ENCODE results near the gene EHHADH.
"Not testable (repeated sequence)": the region's sequence is repeated elsewhere in the genome, so short reads cannot be mapped to it uniquely, and the experiment has no call there.

The EHHADH gene

GRCh38 chr3:185233328-185233727, 20.5 kb downstream of the EHHADH start:
- Histone ChIP-seq H2BK120ac (ENCODE audit: insufficient read depth, low read length, poor library complexity) (no peak overlapping the region), H3K4me3 (ENCODE audit: low read depth, low read length) (no peak overlapping the region), H3K4ac (ENCODE audit: low read depth, low read length) (no peak overlapping the region), H3K14ac (ENCODE audit: low read length) (no peak overlapping the region), H3K27ac (ENCODE audit: low read depth, low read length) (no peak overlapping the region), H4K8ac (ENCODE audit: low read depth, low read length) (no peak overlapping the region), H4K91ac (ENCODE audit: low read depth, low read length) (no peak overlapping the region), H3K23ac (ENCODE audit: low read length) (no peak overlapping the region), H3K27me3 (ENCODE audit: insufficient read depth, low read length) (no peaks in the 10 kb centered on the region), H3K4me1 (ENCODE audit: control insufficient read depth in 1 of 2, insufficient read depth in 2 of 2, low read length in 2 of 2) (no peaks in the 10 kb centered on the region), H3K9ac (ENCODE audit: low read length) (no peak overlapping the region), H2AK5ac (ENCODE audit: low read length) (no peak overlapping the region), H3K36me3 (ENCODE audit: control insufficient read depth in 1 of 2, insufficient read depth in 2 of 2, low read length in 2 of 2) (no peaks in the 10 kb centered on the region), H3K79me1 (ENCODE audit: low read length) (no peaks in the 10 kb centered on the region), H4K12ac (ENCODE audit: low read depth, low read length) (no peak overlapping the region), H3K4me2 (ENCODE audit: low read length) (no peak overlapping the region), H3K79me2 (ENCODE audit: control insufficient read depth, insufficient read depth, low read length, poor library complexity) (no peaks in the 10 kb centered on the region), H2BK12ac (ENCODE audit: low read length) (no peak overlapping the region), H2AFZ (ENCODE audit: insufficient read depth, low read length, poor library complexity) (no peak overlapping the region), H3K18ac (ENCODE audit: low read length) (no peak overlapping the region), H3K9me3 (ENCODE audit: insufficient read depth, low read depth, low read length) (no peaks in the 10 kb centered on the region), H2BK5ac (ENCODE audit: low read depth, low read length, poor library complexity) (no peak overlapping the region)
- WGBS (ENCODE audit: extremely low coverage, insufficient coverage, insufficient read length), result no CpG with 5 or more reads among the region's 2 CpGs
- no peak for DNase-seq

GRCh38 chr3:185226526-185226925, 27.3 kb downstream of the EHHADH start:
- not testable (repeated sequence) for H3K18ac ChIP-seq (ENCODE audit: low read length)

GRCh38 chr3:185225523-185225922, 28.3 kb downstream of the EHHADH start:
- Histone ChIP-seq H3K4me1 (ENCODE audit: control insufficient read depth in 1 of 2, insufficient read depth in 2 of 2, low read length in 2 of 2) (no peaks in the 10 kb centered on the region), H3K4me3 (ENCODE audit: low read depth, low read length) (no peak overlapping the region), H2AK5ac (ENCODE audit: low read length) (no peak overlapping the region), H3K18ac (ENCODE audit: low read length) (no peak overlapping the region), H3K27ac (ENCODE audit: low read depth, low read length) (no peak overlapping the region), H2AFZ (ENCODE audit: insufficient read depth, low read length, poor library complexity) (no peak overlapping the region), H3K9me3 (ENCODE audit: insufficient read depth, low read depth, low read length) (no peaks in the 10 kb centered on the region), H3K27me3 (ENCODE audit: insufficient read depth, low read length) (no peaks in the 10 kb centered on the region), H2BK5ac (ENCODE audit: low read depth, low read length, poor library complexity) (no peak overlapping the region), H3K14ac (ENCODE audit: low read length) (no peak overlapping the region), H3K4me2 (ENCODE audit: low read length) (no peak overlapping the region), H2BK120ac (ENCODE audit: insufficient read depth, low read length, poor library complexity) (no peak overlapping the region), H2BK12ac (ENCODE audit: low read length) (no peak overlapping the region), H3K9ac (ENCODE audit: low read length) (no peak overlapping the region), H3K4ac (ENCODE audit: low read depth, low read length) (no peak overlapping the region), H4K8ac (ENCODE audit: low read depth, low read length) (no peak overlapping the region), H4K12ac (ENCODE audit: low read depth, low read length) (no peak overlapping the region), H4K91ac (ENCODE audit: low read depth, low read length) (no peak overlapping the region), H3K79me2 (ENCODE audit: control insufficient read depth, insufficient read depth, low read length, poor library complexity) (no peaks in the 10 kb centered on the region), H3K36me3 (ENCODE audit: control insufficient read depth in 1 of 2, insufficient read depth in 2 of 2, low read length in 2 of 2) (no peaks in the 10 kb centered on the region), H3K23ac (ENCODE audit: low read length) (no peak overlapping the region), H3K79me1 (ENCODE audit: low read length) (no peaks in the 10 kb centered on the region)
- peak; percentile 8 to 75 for DNase-seq

More at GRCh38 chr3:185226526-185226925, 27.3 kb downstream of the EHHADH start:
- not testable (repeated sequence) for H4K91ac ChIP-seq (ENCODE audit: low read depth, low read length); H3K4me3 ChIP-seq (ENCODE audit: low read depth, low read length); H3K79me2 ChIP-seq (ENCODE audit: control insufficient read depth, insufficient read depth, low read length, poor library complexity); H3K27me3 ChIP-seq (ENCODE audit: insufficient read depth, low read length); H4K8ac ChIP-seq (ENCODE audit: low read depth, low read length); H3K4me1 ChIP-seq (ENCODE audit: control insufficient read depth in 1 of 2, insufficient read depth in 2 of 2, low read length in 2 of 2); H2AK5ac ChIP-seq (ENCODE audit: low read length); DNase-seq; H3K9ac ChIP-seq (ENCODE audit: low read length); H3K9me3 ChIP-seq (ENCODE audit: insufficient read depth, low read depth, low read length); H2BK12ac ChIP-seq (ENCODE audit: low read length); H3K23ac ChIP-seq (ENCODE audit: low read length); H3K14ac ChIP-seq (ENCODE audit: low read length); H3K36me3 ChIP-seq (ENCODE audit: control insufficient read depth in 1 of 2, insufficient read depth in 2 of 2, low read length in 2 of 2); H3K79me1 ChIP-seq (ENCODE audit: low read length); H4K12ac ChIP-seq (ENCODE audit: low read depth, low read length); H3K4ac ChIP-seq (ENCODE audit: low read depth, low read length); H2AFZ ChIP-seq (ENCODE audit: insufficient read depth, low read length, poor library complexity); H2BK120ac ChIP-seq (ENCODE audit: insufficient read depth, low read length, poor library complexity); H3K4me2 ChIP-seq (ENCODE audit: low read length); H3K27ac ChIP-seq (ENCODE audit: low read depth, low read length); H2BK5ac ChIP-seq (ENCODE audit: low read depth, low read length, poor library complexity)
- no CpG with 5 or more reads among the region's 1 CpG for WGBS (ENCODE audit: extremely low coverage, insufficient coverage, insufficient read length)

- H2AFZ ChIP-seq (ENCODE audit: insufficient read depth, low read length, poor library complexity), result no peak overlapping the region
- H3K36me3 ChIP-seq (ENCODE audit: control insufficient read depth in 1 of 2, insufficient read depth in 2 of 2, low read length in 2 of 2), result no peaks in the 10 kb centered on the region
- H2BK120ac ChIP-seq (ENCODE audit: insufficient read depth, low read length, poor library complexity), result no peak overlapping the region
- H2BK12ac ChIP-seq (ENCODE audit: low read length), result no peak overlapping the region
- no peaks in the 10 kb centered on the region for H3K9me3 ChIP-seq (ENCODE audit: insufficient read depth, low read depth, low read length)
- no CpG with 5 or more reads among the region's 1 CpG for WGBS (ENCODE audit: extremely low coverage, insufficient coverage, insufficient read length)
- no peak overlapping the region for H2BK5ac ChIP-seq (ENCODE audit: low read depth, low read length, poor library complexity)
- H4K8ac ChIP-seq (ENCODE audit: low read depth, low read length), result no peak overlapping the region
- H3K79me1 ChIP-seq (ENCODE audit: low read length), result no peaks in the 10 kb centered on the region
- H4K12ac ChIP-seq (ENCODE audit: low read depth, low read length), result no peak overlapping the region
- no peak overlapping the region for H2AK5ac ChIP-seq (ENCODE audit: low read length)
- no peak for DNase-seq
- H4K91ac ChIP-seq (ENCODE audit: low read depth, low read length), result no peak overlapping the region
- no peak overlapping the region for H3K14ac ChIP-seq (ENCODE audit: low read length)
- H3K23ac ChIP-seq (ENCODE audit: low read length), result no peak overlapping the region
- H3K4me3 ChIP-seq (ENCODE audit: low read depth, low read length), result no peak overlapping the region
- no peaks in the 10 kb centered on the region for H3K4me1 ChIP-seq (ENCODE audit: control insufficient read depth in 1 of 2, insufficient read depth in 2 of 2, low read length in 2 of 2)
- H3K18ac ChIP-seq (ENCODE audit: low read length), result no peak overlapping the region
- H3K4ac ChIP-seq (ENCODE audit: low read depth, low read length), result no peak overlapping the region
- no peak overlapping the region for H3K9ac ChIP-seq (ENCODE audit: low read length)
- no peaks in the 10 kb centered on the region for H3K79me2 ChIP-seq (ENCODE audit: control insufficient read depth, insufficient read depth, low read length, poor library complexity)
- no peaks in the 10 kb centered on the region for H3K27me3 ChIP-seq (ENCODE audit: insufficient read depth, low read length)
- H3K27ac ChIP-seq (ENCODE audit: low read depth, low read length), result no peak overlapping the region
- no peak overlapping the region for H3K4me2 ChIP-seq (ENCODE audit: low read length)
Measured at GRCh38 chr3:185225080-185225479, 28.8 kb downstream of the EHHADH start.

GRCh38 chr3:185221203-185221602, 32.6 kb downstream of the EHHADH start:
- H3K79me2 ChIP-seq (ENCODE audit: control insufficient read depth, insufficient read depth, low read length, poor library complexity), result no peaks in the 10 kb centered on the region
- H4K91ac ChIP-seq (ENCODE audit: low read depth, low read length), result no peak overlapping the region

More at GRCh38 chr3:185221203-185221602, 32.6 kb downstream of the EHHADH start:
- Histone ChIP-seq H3K9ac (ENCODE audit: low read length) (no peak overlapping the region), H3K27ac (ENCODE audit: low read depth, low read length) (no peak overlapping the region), H3K4ac (ENCODE audit: low read depth, low read length) (no peak overlapping the region), H3K23ac (ENCODE audit: low read length) (no peak overlapping the region), H3K14ac (ENCODE audit: low read length) (no peak overlapping the region), H2BK120ac (ENCODE audit: insufficient read depth, low read length, poor library complexity) (no peak overlapping the region), H3K4me3 (ENCODE audit: low read depth, low read length) (no peak overlapping the region), H2BK12ac (ENCODE audit: low read length) (no peak overlapping the region), H4K12ac (ENCODE audit: low read depth, low read length) (no peak overlapping the region), H3K4me2 (ENCODE audit: low read length) (no peak overlapping the region), H3K18ac (ENCODE audit: low read length) (no peak overlapping the region), H2BK5ac (ENCODE audit: low read depth, low read length, poor library complexity) (no peak overlapping the region), H2AFZ (ENCODE audit: insufficient read depth, low read length, poor library complexity) (no peak overlapping the region), H3K9me3 (ENCODE audit: insufficient read depth, low read depth, low read length) (no peaks in the 10 kb centered on the region), H2AK5ac (ENCODE audit: low read length) (no peak overlapping the region), H3K36me3 (ENCODE audit: control insufficient read depth in 1 of 2, insufficient read depth in 2 of 2, low read length in 2 of 2) (no peaks in the 10 kb centered on the region), H3K4me1 (ENCODE audit: control insufficient read depth in 1 of 2, insufficient read depth in 2 of 2, low read length in 2 of 2) (no peaks in the 10 kb centered on the region), H3K27me3 (ENCODE audit: insufficient read depth, low read length) (no peaks in the 10 kb centered on the region), H4K8ac (ENCODE audit: low read depth, low read length) (no peak overlapping the region), H3K79me1 (ENCODE audit: low read length) (no peaks in the 10 kb centered on the region)
- DNase-seq, result no peak
